ENCODE measurements around the gene C3.

Gene C3

DNA sequence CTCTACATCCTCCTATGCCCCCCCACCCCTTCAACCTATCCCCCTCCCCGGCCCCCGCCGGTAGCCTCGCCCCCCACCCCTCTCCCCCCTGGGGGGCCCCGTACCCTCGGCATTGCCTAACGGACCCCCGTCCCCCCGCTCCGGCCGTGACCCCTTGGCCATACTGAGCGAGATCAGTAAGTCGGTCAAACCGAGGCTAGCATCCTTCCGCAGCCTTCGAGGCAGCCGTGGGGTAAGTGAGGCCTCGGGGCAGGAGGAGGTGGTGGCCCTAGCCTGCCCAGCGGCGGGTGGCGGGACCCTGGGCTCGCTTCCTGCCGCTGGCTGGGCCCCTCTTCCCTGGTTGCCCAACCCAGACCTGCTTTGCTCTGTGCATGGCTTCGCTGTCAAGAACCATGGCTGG, 25.5 kb upstream of the C3 start:
- no peak for DNase-seq (ENCODE audit: extremely low read depth in 1 of 2, low read depth in 1 of 2)

- no peak for DNase-seq (ENCODE audit: extremely low read depth in 1 of 2, low read depth in 1 of 2)
Measured at GRCh38 chr19:6744381-6745301, 24.2 kb upstream of the C3 start.

GRCh38 chr19:6743714-6744380, 23.4 kb upstream of the C3 start:
- DNase-seq (ENCODE audit: extremely low read depth in 1 of 2, low read depth in 1 of 2): no peak

DNA sequence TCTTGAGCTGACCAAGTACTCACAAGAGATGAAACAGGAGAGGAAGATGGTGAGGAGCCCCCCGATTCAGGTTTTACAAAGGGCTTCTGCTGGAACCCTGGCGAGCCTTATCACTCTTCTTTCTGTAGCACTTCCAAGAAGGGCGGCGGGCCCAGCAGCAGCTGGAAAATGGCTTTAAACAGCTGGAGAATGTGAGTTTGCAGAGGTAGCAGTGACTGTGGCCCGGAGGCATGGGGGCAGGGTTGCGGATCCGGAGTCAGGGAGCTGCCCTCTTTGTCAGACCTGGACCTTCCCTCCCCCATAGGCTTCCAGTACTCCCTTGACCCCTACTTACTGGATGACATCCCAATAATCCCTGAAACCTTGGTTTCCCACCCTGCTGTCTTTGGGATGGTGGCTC, 22.6 kb upstream of the C3 start:
- DNase-seq (ENCODE audit: extremely low read depth in 1 of 2, low read depth in 1 of 2): no peak

GRCh38 chr19:6740589-6741343, 20.3 kb upstream of the C3 start:
- peak in 1 of 2 donors; percentile 12 for DNase-seq (ENCODE audit: extremely low read depth in 1 of 2, low read depth in 1 of 2)

- no peak for DNase-seq (ENCODE audit: extremely low read depth in 1 of 2, low read depth in 1 of 2)
Measured at GRCh38 chr19:6739883-6740588, 19.6 kb upstream of the C3 start.

- peak; percentile 48 to 70 for DNase-seq (ENCODE audit: extremely low read depth in 1 of 2, low read depth in 1 of 2)
Measured at GRCh38 chr19:6739390-6739882, 19.0 kb upstream of the C3 start, which contains the start of gene TRIP10. Gene TRIP10 (plus strand): TSS chr19:6739680. CDS start chr19:6739762, 82 bp downstream.

GRCh38 chr19:6738787-6739389, 18.4 kb upstream of the C3 start:
- peak in 1 of 2 donors; percentile 11 for DNase-seq (ENCODE audit: extremely low read depth in 1 of 2, low read depth in 1 of 2)

GRCh38 chr19:6737873-6738786, 17.7 kb upstream of the C3 start:
- DNase-seq (ENCODE audit: extremely low read depth in 1 of 2, low read depth in 1 of 2): peak; percentile 44 to 61

DNA sequence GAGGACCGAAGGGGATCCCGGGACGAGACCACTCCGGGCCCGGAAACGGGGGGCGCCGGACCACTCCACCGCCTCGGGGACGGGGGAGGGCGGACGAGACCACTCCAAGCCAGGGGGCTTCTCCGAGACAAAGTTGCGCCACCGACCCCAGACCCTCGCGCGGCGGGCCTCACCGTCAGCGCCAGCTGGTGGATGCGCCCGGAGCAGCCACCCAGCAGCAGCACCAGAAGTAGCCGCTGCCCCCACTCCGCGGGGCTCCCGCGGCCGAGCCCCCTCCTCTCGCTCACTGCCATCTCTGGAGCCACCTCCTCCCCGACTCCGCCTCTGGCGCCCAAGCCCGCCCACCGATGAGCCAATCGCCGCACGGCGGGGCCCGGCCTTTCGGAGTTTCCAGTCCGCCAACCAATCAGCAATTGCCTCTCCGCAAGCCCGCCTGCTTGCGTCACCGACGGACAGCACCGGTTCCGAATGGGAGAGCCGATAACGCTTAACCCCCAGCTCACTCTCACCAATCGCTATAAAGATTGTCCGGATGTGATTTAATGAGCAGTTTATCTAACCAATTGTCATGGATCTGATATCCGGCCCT, 16.9 kb upstream of the C3 start, which contains the start of gene GPR108:
Gene GPR108, minus strand, starts transcription at position 297 of the 589 bp plus-strand sequence. Its CDS starts 4 bp downstream, at position 293.
- peak; percentile 97 to 98 for DNase-seq (ENCODE audit: extremely low read depth in 1 of 2, low read depth in 1 of 2)

DNA sequence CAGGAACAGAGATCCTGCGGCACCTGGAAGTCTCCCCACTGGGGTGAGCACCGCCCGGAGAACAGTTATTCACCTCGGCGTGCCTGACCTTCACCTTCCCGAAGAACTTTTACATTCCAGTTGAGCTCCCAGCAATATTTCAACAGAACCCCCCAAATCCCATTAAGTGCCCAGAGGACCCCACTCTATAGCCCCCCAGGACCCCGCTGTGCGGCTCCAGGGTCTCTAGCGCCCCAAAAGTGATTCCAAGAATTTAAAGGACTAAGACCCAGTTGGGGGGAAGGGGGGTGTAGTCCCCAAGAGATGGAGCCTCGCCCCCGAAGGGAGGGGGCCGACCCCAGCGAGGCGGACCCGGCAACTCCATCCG, 16.4 kb upstream of the C3 start:
- no peak for DNase-seq (ENCODE audit: extremely low read depth in 1 of 2, low read depth in 1 of 2)

DNA sequence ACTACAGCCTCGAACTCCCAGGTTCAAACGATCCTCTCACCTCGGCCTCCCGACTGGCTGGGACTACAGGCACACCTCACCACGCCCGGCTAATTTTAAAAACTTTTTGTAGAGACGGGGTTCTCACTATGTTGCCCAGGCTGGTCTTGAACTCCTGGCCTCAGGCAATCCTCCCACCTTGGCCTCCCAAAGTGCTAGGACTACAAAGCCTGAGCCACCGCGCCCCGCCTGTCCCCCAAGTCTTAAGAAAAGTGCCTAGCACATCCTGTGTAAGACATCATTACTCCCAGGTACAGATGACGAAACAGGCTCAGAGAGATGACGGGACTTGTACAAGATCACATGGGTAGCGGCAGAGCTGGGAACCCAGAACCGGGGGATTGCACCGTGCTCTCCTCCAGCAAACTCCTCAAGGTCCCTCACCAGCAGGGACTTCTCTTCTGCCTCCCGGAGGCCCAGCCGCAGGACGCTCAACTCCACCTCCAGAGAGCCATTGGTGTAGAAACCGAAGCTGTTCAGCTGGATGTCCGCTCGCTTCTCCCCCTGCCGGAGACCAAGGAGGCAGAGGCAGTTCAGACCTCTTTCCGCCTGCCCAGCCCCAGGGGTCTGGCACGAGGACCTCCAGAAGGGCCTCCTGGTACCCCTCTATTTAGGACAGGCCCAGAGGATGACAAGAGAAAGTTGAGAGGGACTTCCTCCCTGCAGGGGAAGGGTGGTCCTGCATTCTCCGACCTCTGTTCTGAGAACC, 15.9 kb upstream of the C3 start:
- peak in 1 of 2 donors; percentile 36 for DNase-seq (ENCODE audit: extremely low read depth in 1 of 2, low read depth in 1 of 2)

GRCh38 chr19:6735181-6735911, 14.9 kb upstream of the C3 start:
- no peak for DNase-seq (ENCODE audit: extremely low read depth in 1 of 2, low read depth in 1 of 2)

DNA sequence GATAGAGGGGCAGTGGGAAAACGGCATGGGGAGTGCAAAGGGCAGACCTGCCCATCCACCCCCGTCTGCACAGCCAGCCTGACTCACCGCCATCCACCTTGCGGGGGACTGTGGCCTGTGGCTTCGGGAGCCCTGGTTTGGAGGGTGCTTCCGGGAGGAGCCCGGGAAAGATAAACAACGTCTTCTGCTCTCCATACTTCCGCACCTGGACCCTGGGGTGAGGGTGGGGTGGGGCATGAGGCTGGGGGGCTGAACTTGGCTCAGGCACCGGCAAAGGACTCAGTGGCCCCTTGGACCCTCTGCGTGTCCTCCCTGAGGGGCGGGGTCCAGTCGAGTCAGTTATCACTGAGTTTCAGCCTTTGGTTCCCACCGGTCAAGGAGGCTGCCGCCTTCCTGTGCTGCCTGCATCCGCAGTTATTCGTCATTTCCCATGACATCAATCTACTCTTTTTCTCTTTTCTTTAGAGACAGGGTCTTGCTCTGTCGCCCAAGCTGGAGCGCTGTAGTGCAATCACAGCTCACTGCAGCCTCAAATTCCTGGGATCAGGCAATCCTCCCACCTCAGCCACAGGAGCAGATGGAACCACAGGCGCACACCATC, 13.7 kb upstream of the C3 start:
- no peak for DNase-seq (ENCODE audit: extremely low read depth in 1 of 2, low read depth in 1 of 2)

DNA sequence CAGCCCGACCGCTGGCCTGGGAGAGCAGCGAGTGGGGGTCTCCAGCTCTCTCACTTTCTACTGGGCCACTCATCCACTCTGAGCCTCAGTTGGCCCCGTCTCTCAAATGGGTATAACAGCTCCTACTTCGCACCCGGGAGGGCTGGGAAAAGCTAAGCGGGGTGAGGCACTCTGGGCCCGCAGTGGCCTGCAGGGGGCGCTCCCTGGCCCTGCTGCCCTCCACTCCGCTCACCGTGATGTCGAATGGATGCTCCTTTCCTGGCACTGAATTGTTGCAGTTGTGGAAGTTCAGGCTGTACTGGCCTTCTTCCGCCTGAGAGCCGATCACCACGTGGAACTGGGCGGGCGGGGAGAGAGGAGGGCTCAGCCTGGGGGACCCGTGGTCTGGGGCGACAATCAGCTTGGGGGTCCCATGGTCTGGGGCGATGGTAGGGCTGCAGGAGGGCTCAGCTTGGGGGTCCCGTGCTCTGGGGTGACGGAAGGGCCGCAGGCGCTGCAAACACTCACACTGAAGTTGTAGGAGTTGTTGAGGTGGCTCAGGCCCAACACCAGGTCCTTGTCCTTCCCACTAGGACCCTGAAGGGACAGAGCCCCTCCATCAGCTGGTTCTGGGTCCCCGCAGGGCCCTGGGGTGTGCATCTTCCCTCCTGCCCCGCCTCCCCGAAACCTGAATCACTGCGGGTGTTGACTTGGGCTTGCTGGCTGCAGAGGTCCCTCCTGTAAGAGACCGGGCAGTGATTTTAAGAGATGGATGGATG, 13.1 kb upstream of the C3 start:
- DNase-seq (ENCODE audit: extremely low read depth in 1 of 2, low read depth in 1 of 2): no peak

DNA sequence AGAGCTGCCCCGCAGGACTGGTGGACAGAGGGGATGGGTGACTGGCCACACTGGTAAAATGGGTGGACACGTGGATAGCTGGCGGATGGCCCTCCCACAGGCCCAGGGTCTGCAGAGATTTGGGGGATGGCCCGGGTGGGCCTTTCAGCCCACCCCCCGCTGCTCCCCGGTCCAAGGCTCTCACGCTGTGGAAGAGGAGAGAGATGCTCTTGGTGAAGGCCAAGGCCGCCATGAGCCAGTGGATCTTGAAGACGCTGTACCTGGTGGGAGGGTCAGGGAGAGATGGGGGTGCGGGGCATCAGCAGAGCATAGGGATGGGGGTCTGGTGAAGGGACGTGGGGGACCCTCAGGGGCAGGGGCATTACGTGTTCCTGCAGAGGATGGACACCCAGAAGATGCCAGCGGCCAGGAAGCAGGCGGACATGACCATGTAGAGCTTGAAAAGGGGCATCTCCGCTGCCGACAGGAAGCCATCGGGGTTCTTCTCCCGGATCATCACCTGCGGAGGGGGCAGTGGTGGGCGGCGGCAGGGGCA, 12.4 kb upstream of the C3 start:
- DNase-seq (ENCODE audit: extremely low read depth in 1 of 2, low read depth in 1 of 2): no peak
